Astrocyte of the hippocampus (primary cell): ENCODE measurements around the gene KPNA6.
"Not testable (repeated sequence)": the region's sequence is repeated elsewhere in the genome, so short reads cannot be mapped to it uniquely, and the experiment has no call there.

ENCODE experiments used
- DNase-seq: peaks from one replicate; pipeline ENCODE4 v3.0.0; 2011; ENCODE audit warnings: low read depth, low spot score

The KPNA6 gene

DNA sequence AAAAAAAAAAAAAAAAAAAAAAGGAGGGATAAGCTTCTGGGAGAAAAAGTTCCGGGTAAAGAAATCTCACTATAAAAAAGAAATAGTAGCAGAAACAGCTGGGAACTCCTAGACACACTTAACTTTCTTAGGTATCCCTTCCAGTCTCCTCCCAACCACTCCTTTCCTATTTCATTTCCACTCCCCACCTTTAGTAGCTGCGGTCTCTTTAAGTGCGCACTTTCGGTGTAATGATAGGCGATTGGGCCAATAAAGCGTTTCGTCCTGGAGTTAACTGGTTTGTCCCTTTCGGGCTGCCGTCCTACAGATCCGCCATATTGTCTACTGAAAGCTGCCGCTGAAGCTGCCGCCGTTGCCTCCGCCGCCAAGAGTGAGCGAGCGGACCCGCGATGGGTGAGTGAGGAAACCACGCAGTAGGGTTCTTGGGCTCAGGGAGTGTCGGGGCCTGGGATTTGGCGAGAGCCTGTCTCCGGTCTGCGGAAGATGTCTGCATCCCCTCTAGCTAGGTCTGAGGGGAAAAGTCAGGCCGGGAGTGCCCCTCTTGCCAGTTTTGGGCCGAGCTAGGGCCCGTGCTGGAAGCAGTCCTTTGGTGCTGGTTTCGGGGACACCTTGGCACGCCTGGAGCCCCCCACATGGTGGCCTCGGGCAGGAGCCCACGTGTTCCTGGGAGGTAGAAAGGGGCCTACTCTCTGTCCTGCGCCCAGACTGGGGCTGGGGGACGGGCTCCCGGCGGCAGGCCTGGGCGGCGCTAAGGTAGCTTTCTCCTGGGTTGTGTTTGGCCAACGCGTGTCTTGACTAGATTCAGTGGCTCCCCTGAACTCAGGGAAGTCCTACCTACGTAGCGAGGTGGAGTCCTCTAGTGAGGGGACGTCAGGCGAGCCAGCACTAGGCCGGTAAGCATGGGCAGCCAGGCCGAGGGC lies at the start of gene KPNA6:
TSS of gene KPNA6 (plus strand) at position 315 of the 920 bp plus-strand sequence. CDS start at position 390, 75 bp downstream.
- peak; percentile 97 for DNase-seq

- no peak for DNase-seq
Measured at GRCh38 chr1:32060914-32061313, 46.9 kb upstream of the KPNA6 start.

GRCh38 chr1:32062867-32063230 lies 45.0 kb upstream of the KPNA6 start:
- no peak for DNase-seq

GRCh38 chr1:32063261-32063681 lies 44.6 kb upstream of the KPNA6 start:
- peak; percentile 75 for DNase-seq

DNA sequence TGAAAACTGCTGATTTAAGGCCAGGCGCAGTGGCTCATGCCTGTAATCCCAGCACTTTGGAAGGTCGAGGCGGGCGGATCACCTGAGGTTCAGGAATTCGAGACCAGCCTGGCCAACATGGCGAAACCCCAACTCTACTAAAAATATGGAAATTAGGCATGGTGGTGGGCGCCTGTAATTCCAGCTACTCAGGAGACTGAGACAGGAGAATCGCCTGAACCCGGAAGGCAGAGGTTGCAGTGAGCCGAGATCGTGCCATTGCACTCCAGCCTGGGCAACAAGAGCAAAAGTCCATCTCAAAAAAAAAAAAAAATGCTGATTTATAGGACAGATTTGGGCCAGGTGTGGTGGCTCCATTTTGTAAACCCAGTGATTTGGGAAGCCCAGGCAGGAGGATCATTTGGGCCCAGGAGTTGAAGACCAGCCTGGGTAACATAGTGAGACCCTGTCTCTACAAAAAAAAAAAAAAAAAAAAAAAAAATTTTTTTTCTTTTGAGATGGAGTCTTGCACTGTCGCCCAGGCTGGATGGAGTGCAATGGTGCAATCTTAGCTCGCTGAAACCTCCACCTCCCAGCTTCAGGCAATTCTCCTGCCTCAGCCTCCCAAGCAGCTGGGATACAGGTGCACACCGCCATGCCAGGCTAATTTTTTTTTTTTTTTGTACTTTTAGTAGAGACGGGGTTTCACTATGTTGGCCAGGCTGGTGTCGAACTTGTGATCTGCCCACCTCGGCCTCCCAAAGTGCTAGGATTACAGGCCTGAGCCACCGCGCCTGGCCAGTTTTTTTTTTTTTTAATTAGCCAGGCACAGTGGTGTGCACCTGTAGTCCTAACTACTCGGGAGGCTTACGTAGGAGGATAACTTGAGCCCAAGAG lies 42.0 kb upstream of the KPNA6 start:
- DNase-seq: not testable (repeated sequence)

GRCh38 chr1:32066489-32066873 lies 41.4 kb upstream of the KPNA6 start:
- DNase-seq: peak; percentile 76

DNA sequence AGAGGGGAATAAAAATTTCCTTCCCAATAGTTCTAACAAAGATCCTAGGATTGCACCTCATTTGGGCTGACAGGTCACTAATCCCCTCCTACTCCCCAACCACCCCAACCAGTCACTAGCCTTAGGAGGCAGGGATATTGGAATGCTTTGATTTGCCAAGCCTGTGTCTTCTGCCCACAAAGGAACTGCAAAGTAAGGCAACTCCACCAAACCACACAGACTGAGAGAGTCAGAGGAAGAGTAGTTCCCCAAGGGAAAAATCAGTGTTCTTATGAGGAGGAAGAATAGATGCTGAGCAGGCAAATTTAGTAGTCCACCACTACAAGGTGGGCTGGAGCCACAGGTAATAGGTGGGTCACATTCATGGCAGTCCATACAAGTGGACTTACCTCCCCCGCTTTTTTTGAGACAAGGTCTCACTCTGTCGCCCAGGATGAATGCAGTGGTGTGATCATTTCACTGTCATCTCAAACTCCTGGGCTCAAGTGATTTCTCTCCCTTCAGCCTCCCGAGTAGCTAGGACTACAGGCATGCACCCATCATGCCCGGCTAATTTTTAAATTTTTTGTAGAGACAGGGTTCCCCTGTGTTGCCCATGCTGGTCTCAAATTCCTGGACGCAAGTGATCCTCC lies 38.8 kb upstream of the KPNA6 start:
- peak; percentile 72 for DNase-seq

DNA sequence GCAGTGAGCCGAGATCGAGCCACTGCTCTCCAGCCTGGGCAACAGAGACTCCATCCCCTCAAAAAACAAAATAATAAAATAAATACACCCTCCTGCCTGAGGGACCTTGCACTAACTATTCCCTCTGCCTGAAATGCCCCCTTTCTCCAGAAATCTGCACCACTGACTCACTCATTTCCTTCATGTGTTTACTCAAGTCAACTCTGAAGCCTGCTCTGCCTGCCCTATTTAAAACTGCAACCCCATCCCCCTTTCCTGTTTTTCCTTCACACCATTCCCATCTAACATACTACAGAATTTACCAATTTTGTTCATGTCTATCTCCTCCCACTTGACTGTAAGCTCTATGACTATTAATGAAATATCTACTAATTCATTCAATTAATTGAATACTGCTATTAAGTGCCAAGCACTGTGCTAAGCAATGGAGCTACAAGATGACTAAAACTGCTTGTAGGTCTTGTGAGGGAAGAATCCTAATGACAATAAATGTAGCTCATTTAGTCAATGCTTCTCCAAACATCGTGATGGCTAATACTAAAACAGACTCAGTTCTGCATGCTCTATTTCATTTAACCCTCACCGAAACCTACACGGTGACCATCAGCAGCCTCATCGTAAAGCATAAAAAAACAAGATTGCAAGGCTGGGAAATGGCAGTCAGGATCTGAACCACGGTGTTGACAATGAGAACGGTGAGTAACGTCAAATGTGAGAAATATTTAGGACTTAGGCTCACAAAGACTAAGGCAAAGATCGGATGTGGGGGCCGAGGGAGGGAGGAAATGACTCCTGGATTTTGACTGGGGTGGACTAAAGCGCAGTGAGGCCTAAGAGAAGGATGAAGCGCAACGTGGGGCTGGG lies 35.9 kb upstream of the KPNA6 start:
- peak; percentile 47 for DNase-seq

DNA sequence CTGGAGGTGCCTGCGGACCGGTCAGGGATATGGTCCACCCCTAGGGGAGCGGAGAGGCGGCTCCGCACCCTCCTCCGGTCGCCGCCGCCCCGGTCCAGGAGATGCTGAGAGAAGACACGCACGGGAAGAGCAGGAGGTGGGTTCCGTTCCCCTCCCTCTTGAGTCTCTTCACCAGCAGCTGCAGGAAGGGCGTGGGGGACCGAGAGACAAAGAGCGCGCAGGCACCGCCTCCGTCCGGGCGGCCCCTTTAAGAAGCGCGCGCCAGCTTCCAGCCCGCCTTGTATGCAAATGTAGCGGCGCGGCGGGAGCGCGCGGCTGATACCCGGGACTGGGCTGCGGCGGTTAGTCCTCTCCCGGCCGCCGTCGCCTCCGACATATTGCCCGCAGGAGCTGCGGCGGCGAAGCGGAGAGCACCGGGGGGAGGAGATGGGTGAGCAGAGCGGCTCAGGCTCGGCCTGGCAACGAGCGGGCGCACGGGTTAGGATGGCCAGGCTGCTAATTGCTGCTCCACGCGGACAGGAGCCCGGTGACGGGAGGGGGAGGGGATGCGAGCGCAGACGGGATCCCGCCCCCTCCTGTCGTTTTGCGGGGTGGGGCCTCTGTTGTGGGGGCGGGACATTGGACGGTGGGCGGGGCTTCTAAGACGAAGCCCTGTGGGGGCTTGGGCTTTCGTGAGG lies 35.1 kb upstream of the KPNA6 start, which contains the start of gene TMEM39B:
TSS of gene TMEM39B (plus strand) at position 318 of the 677 bp plus-strand sequence. CDS start at position 427, 109 bp downstream.
- peak; percentile 99 for DNase-seq

GRCh38 chr1:32073299-32074229 lies 34.3 kb upstream of the KPNA6 start:
- no peak for DNase-seq

DNA sequence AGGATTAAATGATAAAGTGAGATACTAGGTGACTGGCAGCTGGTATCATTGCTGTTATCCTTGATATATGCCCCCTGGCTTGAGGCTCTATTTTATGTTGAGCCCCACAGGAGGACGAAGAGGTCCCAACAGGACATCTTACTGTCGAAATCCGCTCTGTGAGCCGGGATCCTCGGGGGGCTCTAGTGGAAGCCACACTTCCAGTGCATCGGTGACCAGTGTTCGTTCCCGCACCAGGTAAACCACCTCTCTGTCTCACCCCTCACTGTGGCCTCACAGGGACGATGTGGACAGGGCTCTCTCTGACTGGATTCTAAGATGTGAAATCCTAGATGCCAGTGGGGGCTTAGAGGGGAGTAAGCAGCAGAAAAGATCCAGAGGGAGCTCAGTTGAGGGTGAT lies 33.0 kb upstream of the KPNA6 start:
- DNase-seq: no peak

- DNase-seq: no peak
Measured at GRCh38 chr1:32077451-32077850, 30.4 kb upstream of the KPNA6 start.

DNA sequence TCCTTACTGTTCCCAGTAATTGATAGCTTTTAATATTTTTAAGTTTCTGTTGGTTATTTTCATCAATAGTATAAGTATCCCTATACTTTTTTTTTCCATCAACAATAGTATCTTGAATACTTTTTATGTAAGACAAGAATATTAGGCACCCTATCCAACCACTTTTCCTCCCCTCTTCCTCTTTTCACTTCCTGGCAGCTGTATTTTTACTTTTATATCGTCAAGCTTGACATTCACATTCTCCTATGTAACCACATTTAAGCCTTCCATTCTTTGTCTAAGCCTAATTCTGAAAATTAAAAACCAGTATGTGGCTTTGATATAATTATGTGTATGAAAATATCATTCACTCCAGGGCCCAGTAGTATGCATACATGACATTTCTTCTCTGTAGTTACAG lies 25.8 kb upstream of the KPNA6 start:
- DNase-seq: no peak

GRCh38 chr1:32086381-32086780 lies 21.5 kb upstream of the KPNA6 start:
- not testable (repeated sequence) for DNase-seq

GRCh38 chr1:32091176-32091575 lies 16.7 kb upstream of the KPNA6 start:
- DNase-seq: no peak

DNA sequence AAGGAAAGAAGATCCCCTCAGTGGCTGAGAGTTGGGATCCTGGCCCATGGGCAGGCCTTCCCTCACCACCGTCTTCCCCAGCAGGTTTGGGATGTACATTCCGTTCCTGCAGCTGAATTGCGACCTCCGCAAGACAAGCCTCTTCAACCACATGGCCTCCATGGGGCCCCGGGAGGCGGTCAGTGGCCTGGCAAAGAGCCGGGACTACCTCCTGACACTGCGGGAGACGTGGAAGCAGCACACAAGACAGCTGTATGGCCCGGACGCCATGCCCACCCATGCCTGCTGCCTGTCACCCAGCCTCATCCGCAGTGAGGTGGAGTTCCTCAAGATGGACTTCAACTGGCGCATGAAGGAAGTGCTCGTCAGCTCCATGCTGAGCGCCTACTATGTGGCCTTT lies 16.3 kb upstream of the KPNA6 start:
- DNase-seq: no peak

DNA sequence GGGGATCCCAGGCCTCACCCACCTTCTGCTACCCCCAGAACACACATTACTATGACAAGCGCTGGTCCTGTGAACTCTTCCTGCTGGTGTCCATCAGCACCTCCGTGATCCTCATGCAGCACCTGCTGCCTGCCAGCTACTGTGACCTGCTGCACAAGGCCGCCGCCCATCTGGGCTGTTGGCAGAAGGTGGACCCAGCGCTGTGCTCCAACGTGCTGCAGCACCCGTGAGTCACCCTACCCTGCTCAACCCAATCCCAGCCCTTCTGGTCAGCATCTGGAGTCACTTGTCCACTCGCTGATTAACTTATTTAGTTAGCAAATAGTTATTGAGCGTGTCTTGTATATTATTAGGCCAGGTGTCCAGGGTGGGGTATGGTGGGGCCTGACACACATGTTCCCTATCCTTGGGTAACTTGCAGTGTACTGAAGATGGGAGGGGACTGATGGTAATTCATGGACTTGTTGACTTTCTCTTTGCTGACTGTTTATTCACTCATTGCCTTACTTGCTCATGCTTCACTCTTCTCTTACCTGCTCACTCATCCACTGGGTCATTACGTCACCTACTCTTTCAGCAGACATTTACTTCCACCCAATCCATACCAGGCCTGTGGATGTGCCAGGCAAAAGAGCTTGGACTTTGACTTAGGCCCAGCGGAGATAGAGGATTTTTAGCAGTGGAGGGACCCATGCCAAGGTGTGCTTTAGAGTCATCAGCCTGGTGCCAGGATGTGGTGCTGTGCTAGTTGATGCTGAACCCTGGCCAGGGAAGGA lies 12.9 kb upstream of the KPNA6 start:
- no peak for DNase-seq

- no peak for DNase-seq
Measured at GRCh38 chr1:32099426-32099825, 8.4 kb upstream of the KPNA6 start.
